Caco-2 (cell line): ENCODE measurements around the gene TRAF3IP1. TPM values are rescaled to one million over a fixed set of nuclear protein-coding genes. Genes with fewer than 3 reads are reported as not detected.
A peak's percentile ranks its signal among the peaks of the same experiment; 100 is the strongest.

Experiments
- BruUV-seq: library from RNA; stranded (reverse); fragments of 400-500 nt; replicated peaks from 2 replicates; lab custom pipeline; 2021; lab: Mats Ljungman, UMichigan
- CTCF ChIA-PET: fragments of 300-600 bp; sonication (Branson Sonifier 250); formaldehyde crosslinking; loops from one replicate; lab custom pipeline; 2022; ENCODE audit warnings: antibody characterized with exemption; lab: Charles Lee
- POLR2A ChIA-PET: fragments of 300-600 bp; sonication (Branson Sonifier 250); formaldehyde crosslinking; loops from one replicate; lab custom pipeline; 2022; ENCODE audit warnings: antibody characterized with exemption; lab: Charles Lee
- DNase-seq, 2 experiments: peaks; one replicate each; pipeline versions ENCODE4 v3.0.0 to v3.0.0-alpha.2; 2020 to 2022
- H3K27me3 ChIP-seq: replicated peaks from 2 replicates; pipeline ENCODE4 v1.6.0; 2011; ENCODE audit warnings: low read length; ENCODE audit not compliant: control insufficient read depth, insufficient read depth
- H3K36me3 ChIP-seq: 2 replicates; pipeline ENCODE4 v1.5.1; 2011; ENCODE audit warnings: low read length; ENCODE audit not compliant: control insufficient read depth, insufficient read depth
- H3K4me1 ChIP-seq: fragments of 250-450 bp; sonication (Bioruptor Pico); 2 replicates; pipeline ENCODE4 v1.5.1; 2020; ENCODE audit warnings: mild to moderate bottlenecking
- H3K4me3 ChIP-seq: 2 replicates; pipeline ENCODE4 v1.5.1; 2011; ENCODE audit warnings: low read depth, mild to moderate bottlenecking, control low read depth, low read length
- H3K9me3 ChIP-seq: fragments of 250-450 bp; sonication (Bioruptor Pico); 2 replicates; pipeline ENCODE4 v1.5.1; 2020; ENCODE audit warnings: mild to moderate bottlenecking, moderate library complexity
- H3K27ac Mint-ChIP-seq: one replicate; pipeline ENCODE4 v1.8.0; 2022; ENCODE audit warnings: mixed read lengths; ENCODE audit not compliant: unreplicated experiment
- H3K27me3 Mint-ChIP-seq: one replicate; pipeline ENCODE4 v1.8.0; 2022; ENCODE audit warnings: mixed read lengths; ENCODE audit not compliant: insufficient read depth, unreplicated experiment
- H3K36me3 Mint-ChIP-seq: one replicate; pipeline ENCODE4 v1.8.0; 2022; ENCODE audit warnings: mild to moderate bottlenecking, mixed read lengths; ENCODE audit not compliant: insufficient read depth, unreplicated experiment
- H3K4me1 Mint-ChIP-seq: one replicate; pipeline ENCODE4 v1.8.0; 2022; ENCODE audit warnings: low read depth, mixed read lengths; ENCODE audit not compliant: unreplicated experiment
- H3K4me3 Mint-ChIP-seq: one replicate; pipeline ENCODE4 v1.8.0; 2022; ENCODE audit warnings: mild to moderate bottlenecking, moderate library complexity, mixed read lengths; ENCODE audit not compliant: unreplicated experiment
- H3K9me3 Mint-ChIP-seq: one replicate; pipeline ENCODE4 v1.8.0; 2022; ENCODE audit warnings: mixed read lengths; ENCODE audit not compliant: unreplicated experiment
- intact Hi-C: fragments of 100-400 bp; cut with micrococcal nuclease; formaldehyde crosslinking; loops from one replicate; pipeline ENCODE4 v1.10.0; 2022; ENCODE audit not compliant: unreplicated experiment
- total RNA-seq: library from RNA; stranded (reverse); gene quantifications from 2 replicates; pipeline ENCODE4 v1.2.3, GENCODE V29; 2022
- TF ChIP-seq, protein P1 (sequence below), 2 experiments: fragments of 200-600 bp in 1 of 2; IDR thresholded peaks; 1 replicate in 1 of 2; 2 replicates in 1 of 2; pipeline versions ENCODE4 v1.5.1 to v1.8.0; 2011 to 2022; ENCODE audit warnings: antibody characterized with exemption in 1 of 2, control low read depth in 1 of 2, inconsistent platforms in 1 of 2, low read depth in 1 of 2, low read length in 1 of 2, mild to moderate bottlenecking in 1 of 2, moderate library complexity in 1 of 2; ENCODE audit not compliant: insufficient read depth in 1 of 2, severe bottlenecking in 1 of 2, unreplicated experiment in 1 of 2

TRAF3IP1 gene
- total RNA-seq, 1 experiment from 2014 or later, result 7.4 TPM

DNA sequence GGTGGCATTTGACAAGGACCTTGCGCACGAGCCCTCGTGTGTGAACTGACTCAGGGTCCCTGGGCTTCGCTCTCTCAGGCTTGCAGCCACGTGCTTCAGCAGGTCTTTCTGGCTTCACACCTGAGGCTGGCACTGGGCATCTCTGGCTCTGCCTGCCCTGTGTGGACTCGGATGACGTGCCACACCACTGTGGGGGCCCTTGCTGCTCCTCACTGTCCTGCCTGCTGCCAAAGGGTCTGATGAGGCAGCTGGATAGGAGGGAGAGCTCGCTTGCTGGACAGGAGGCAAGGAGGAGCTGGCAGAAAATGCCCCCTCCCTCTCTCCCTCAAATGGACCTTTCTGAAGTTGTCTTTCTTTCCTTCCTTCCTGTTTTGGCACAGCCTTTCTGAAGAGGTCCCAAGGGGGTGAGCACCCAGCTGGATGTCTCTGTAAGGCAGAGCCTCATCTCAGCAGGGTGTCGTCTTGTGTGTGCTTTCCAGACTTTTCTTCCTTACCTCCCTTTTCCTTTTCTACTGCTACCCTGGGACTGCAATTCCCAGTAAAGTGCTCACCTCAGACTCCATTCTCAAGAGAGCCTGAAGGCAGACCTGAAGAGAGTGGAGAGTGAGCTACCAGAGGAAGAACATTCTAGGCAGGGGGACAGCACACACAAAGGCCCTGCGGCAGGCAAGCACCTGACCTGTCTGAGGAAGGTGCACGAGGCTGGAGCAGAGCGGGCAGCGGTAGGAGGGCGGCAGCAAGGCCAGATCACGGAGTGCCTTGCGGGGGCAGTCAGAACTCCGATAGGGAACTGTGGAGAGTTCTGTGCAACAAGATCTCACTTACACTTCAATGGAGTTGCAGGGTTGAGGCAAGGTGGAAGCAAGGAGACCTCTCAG is 37.2 kb upstream of the TRAF3IP1 start:
- Histone ChIP-seq H3K27me3 (no peaks in the 10 kb centered on the region), H3K4me1 (peaks cover 40% of the 10 kb centered on the region), H3K4me3 (no peak overlapping the region), H3K36me3 (no peaks in the 10 kb centered on the region), H3K9me3 (no peaks in the 10 kb centered on the region)
- peaks cover 10% of the 10 kb centered on the region for H3K9me3 Mint-ChIP-seq
- no peak overlapping the region for H3K27ac Mint-ChIP-seq
- H3K4me1 Mint-ChIP-seq, result peaks cover 8% of the 10 kb centered on the region
- ChIA-PET CTCF (no interaction called here), POLR2A (no interaction called here)
- H3K4me3 Mint-ChIP-seq, result no peak overlapping the region
- DNase-seq, result no peak
- BruUV-seq, result no TSS peak
- H3K36me3 Mint-ChIP-seq, result peaks cover 13% of the 10 kb centered on the region
- H3K27me3 Mint-ChIP-seq, result no peaks in the 10 kb centered on the region
- TF ChIP-seq, protein P1, sequence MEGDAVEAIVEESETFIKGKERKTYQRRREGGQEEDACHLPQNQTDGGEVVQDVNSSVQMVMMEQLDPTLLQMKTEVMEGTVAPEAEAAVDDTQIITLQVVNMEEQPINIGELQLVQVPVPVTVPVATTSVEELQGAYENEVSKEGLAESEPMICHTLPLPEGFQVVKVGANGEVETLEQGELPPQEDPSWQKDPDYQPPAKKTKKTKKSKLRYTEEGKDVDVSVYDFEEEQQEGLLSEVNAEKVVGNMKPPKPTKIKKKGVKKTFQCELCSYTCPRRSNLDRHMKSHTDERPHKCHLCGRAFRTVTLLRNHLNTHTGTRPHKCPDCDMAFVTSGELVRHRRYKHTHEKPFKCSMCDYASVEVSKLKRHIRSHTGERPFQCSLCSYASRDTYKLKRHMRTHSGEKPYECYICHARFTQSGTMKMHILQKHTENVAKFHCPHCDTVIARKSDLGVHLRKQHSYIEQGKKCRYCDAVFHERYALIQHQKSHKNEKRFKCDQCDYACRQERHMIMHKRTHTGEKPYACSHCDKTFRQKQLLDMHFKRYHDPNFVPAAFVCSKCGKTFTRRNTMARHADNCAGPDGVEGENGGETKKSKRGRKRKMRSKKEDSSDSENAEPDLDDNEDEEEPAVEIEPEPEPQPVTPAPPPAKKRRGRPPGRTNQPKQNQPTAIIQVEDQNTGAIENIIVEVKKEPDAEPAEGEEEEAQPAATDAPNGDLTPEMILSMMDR (IDR thresholded peaks at IDR 0.05; ENCODE audit: insufficient read depth in 1 of 2, low read depth in 1 of 2, low read length in 1 of 2, severe bottlenecking in 1 of 2, unreplicated experiment in 1 of 2), result no peak
- intact Hi-C loops, result no loop called here

DNA sequence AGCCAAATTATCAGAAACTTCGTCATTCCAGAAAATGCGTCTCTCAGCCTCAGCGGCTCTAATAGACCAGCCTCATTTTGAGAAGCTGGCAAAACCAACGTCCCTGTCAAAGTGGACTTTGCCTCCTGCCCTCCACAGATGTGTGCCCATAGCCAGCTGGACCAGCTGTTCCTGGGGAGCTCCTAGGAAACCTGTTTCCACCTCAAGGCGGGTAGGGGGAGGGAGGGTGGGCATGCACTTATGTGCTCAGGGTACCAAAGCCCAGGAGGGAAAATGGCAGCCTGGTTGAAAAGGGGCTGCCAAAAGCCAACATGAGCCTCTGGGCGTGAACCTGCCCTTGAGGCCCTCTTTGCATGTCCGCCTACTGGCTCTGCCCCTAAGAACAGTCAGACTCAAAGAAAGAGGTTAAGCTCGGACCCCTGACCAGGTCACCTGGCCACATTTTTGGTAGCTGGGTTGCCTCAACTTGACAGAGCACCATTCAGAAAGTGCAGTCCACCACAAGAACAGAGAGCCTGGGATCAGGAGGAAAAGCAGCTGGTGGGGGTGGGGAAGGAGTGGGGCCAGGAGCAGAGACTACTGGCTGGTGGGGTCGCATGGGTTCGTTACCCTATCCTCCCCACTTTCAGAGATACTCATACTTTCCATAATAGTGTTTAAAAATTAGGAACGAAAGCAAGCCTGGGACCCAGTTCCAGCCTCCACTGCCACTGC is 35.4 kb upstream of the TRAF3IP1 start:
- H3K27ac Mint-ChIP-seq, result peak overlapping the region; percentile 91
- H3K4me3 Mint-ChIP-seq, result peak overlapping the region; percentile 47
- no peak for DNase-seq
- peaks cover 8% of the 10 kb centered on the region for H3K4me1 Mint-ChIP-seq
- TF ChIP-seq, protein P1 (IDR thresholded peaks at IDR 0.05; ENCODE audit: insufficient read depth in 1 of 2, low read depth in 1 of 2, low read length in 1 of 2, severe bottlenecking in 1 of 2, unreplicated experiment in 1 of 2), result no peak
- Histone ChIP-seq H3K27me3 (no peaks in the 10 kb centered on the region), H3K9me3 (no peaks in the 10 kb centered on the region), H3K4me1 (peaks cover 40% of the 10 kb centered on the region), H3K36me3 (no peaks in the 10 kb centered on the region), H3K4me3 (peak overlapping the region; percentile 3; the same call in 1 of the 2 replicates)
- ChIA-PET CTCF (interaction anchor here (2.2 kb wide), 1 partner anchor 22 kb away, joined by 7 read pairs; no protein-coding TSS in a partner anchor), POLR2A (interaction anchor here (1.1 to 1.6 kb wide), 2 partner anchors 13 to 15 kb away, joined by 3 read pairs; no protein-coding TSS in a partner anchor)
- peaks cover 24% of the 10 kb centered on the region for H3K36me3 Mint-ChIP-seq
- H3K27me3 Mint-ChIP-seq, result no peaks in the 10 kb centered on the region
- H3K9me3 Mint-ChIP-seq, result peaks cover 10% of the 10 kb centered on the region
- intact Hi-C loops, result loop anchor here (1.0 kb wide), 1 partner anchor 14 kb away; no protein-coding TSS in a partner anchor
- no TSS peak for BruUV-seq

DNA sequence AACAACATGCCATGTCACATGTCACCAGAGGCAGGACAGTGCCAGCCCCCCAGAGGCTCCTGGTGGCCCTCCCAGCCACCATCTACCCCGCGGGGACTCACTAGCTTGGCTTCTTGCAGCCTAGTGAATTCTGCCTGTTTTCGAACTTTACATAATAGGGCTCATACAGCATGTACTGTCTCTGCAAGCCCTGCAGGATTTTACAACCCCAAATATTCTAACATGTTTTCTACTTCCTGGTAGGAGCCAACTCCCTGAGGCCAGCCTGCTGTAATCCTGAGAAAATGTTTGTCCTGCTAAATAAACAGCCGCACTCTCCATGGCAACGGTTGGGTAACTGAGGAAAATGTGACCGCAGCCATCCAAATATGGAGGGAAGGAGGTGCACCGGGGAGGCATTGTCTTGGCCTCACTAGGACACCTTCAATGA is 34.6 kb upstream of the TRAF3IP1 start:
- ChIA-PET POLR2A (interaction anchor here (0.6 to 1.6 kb wide), 4 partner anchors 11 to 810 kb away, joined by 3 to 6 read pairs (median 4); no protein-coding TSS in a partner anchor), CTCF (interaction anchor here (0.6 to 2.2 kb wide), 2 partner anchors 22 to 138 kb away, joined by 3 to 7 read pairs; no protein-coding TSS in a partner anchor)
- Histone ChIP-seq H3K27me3 (no peaks in the 10 kb centered on the region), H3K36me3 (no peaks in the 10 kb centered on the region), H3K4me1 (peaks cover 33% of the 10 kb centered on the region), H3K9me3 (no peaks in the 10 kb centered on the region), H3K4me3 (peak overlapping the region; percentile 3; the same call in 1 of the 2 replicates)
- Mint-ChIP-seq H3K27ac (peak overlapping the region; percentile 91), H3K4me1 (peaks cover 9% of the 10 kb centered on the region), H3K36me3 (peaks cover 24% of the 10 kb centered on the region), H3K9me3 (peaks cover 3% of the 10 kb centered on the region), H3K4me3 (peak overlapping the region; percentile 47), H3K27me3 (no peaks in the 10 kb centered on the region)
- peak; percentile 82 to 88 for DNase-seq
- BruUV-seq, result no TSS peak
- TF ChIP-seq, protein P1 (IDR thresholded peaks at IDR 0.05; ENCODE audit: insufficient read depth in 1 of 2, low read depth in 1 of 2, low read length in 1 of 2, severe bottlenecking in 1 of 2, unreplicated experiment in 1 of 2), result no peak
- intact Hi-C loops, result loop anchor here (1.0 kb wide), 1 partner anchor 14 kb away; no protein-coding TSS in a partner anchor
